ENCODE measurements around the gene MSRB3.
"Not testable (repeated sequence)": the region's sequence is repeated elsewhere in the genome, so short reads cannot be mapped to it uniquely, and the experiment has no call there.

The MSRB3 gene

GRCh38 chr12:65460063-65460462 is 181.6 kb downstream of the MSRB3 start:
- DNase-seq, result no peak

DNA sequence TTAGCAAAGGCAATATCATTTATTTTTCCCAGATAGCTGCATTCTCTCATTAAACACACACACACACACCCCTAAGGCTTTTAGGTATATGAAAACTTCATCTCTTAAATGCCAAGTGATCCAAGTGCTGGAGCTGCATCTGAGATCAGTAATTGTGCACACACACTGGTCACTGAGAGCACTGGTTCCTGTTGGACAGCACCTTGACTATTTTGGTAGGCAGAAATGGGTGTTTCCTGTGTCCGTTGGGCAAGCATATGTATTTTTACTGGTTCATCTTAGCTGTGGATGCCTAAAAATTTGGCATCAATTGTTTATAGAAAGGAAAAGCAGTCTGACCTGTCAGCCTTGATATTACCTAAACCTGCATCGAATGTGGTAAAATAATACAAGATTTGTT is 182.5 kb downstream of the MSRB3 start:
- DNase-seq, result no peak

DNA sequence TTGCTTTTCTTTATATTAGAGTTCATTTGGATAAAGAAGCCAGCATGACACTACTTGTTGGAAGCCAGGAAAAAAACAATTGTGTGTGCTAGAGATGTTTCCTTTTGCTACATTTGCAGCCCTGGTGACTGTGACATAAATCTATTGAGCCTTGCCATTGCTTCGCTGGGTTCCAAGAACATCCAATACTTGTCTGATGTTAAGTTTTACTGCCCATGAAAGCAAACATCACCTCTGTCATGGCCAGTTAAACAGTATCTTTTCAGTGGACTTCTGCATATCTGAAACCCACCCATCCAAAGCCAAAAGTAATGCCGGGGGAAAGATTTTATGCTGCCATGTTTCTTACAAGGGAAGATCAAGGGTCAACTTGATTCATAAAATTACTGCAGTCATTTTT is 184.0 kb downstream of the MSRB3 start:
- no peak for DNase-seq

DNA sequence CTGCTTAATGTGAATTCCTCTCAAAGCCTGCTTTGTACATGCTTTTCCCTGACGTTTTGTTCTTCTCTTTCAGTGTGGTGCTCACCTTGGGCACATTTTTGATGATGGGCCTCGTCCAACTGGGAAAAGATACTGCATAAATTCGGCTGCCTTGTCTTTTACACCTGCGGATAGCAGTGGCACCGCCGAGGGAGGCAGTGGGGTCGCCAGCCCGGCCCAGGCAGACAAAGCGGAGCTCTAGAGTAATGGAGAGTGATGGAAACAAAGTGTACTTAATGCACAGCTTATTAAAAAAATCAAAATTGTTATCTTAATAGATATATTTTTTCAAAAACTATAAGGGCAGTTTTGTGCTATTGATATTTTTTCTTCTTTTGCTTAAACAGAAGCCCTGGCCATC is 184.6 kb downstream of the MSRB3 start:
- no peak for DNase-seq

GRCh38 chr12:65463611-65464010 is 185.1 kb downstream of the MSRB3 start:
- no peak for DNase-seq

DNA sequence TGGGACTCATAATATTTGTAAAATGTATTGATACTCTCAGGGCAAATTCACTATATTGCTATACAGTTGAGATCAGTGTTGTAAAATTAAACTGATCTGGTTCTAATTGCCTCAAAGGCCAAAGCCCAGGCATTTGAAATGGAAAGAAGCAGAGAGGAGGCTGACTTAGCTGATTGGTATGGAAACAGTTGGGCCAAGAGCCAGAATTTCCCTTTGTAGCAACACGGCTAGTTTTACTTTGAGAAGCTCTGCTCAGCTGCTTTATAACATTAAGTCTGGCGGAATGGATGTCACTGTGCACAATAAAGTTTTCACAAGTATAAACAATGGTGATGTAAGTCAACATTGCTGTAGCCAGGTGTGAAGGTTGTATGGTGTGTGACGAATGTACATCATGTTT is 186.4 kb downstream of the MSRB3 start:
- DNase-seq, result no peak

DNA sequence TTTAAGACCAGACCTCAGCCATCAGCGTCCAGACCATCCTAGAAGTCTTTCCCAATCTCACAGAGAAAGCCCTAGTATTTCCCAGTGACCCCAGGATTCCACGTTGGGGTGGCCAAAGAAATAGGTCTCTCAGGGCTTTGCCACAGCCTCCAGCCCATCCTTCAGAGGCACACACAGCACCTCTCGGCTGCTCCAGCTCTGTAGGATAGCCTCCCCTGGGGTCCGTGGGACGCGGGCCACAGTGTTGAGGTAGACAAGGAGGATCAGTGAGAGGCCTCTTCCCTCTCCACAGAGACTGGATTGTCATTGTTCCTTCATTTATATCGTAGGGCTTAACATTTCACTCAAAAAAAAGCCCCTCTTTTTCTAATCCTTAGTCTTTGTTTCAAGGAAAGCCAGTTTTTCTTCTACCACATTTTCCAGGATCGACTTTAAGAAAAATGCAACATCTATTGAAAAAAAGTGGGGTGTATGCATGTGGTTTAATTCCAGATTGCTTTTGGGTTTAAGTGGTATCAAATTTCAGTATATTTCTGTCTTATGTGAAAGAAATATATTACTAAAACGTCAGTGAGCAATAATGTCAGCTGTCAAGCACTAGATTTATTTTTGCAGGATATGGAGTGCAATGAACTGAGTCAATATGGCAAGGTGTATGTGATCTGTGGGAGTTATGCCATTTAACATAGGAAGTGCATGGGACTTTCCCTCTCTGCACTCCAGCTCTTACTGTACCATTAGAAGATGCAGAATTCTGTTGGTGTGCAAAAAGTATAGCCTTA is 187.5 kb downstream of the MSRB3 start:
- no peak for DNase-seq

GRCh38 chr12:65466911-65467310 is 188.4 kb downstream of the MSRB3 start:
- DNase-seq, result no peak

DNA sequence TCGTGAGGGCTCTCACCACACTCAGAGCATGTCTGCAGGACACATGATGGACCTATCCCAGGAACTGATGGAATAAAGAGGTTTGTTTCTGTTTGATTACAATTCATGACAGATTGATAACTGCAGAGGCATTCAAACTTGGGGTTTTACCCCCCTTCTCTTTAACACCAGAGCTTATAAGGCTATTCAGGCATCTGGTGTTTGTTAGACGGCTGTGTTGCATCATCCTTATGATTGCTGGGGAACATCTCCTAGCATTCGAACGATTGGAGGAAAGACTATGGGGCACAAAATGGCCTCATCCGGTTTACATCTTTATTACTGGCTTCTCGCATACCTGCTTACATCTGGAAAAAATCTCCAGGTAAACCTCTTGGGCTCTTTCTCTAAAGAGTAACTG is 191.8 kb downstream of the MSRB3 start:
- DNase-seq, result no peak

DNA sequence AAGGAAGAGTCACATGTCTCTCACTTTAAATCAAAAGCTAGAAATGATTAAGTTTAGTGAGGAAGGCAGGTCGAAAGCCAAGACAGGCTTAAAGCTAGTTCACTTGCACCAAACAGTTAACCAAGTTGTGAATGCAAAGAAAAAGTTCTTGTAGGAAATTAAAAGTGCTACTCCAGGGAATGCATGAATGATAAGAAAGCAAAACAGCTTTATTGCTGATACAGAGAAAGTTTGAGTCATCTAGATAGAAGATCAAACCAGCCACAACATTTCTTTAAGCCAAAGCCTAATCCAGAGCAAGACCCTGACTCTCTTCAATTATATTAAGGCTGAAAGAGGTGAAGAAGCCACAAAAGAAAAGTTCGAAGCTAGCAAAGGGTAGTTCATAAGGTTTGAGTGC is 193.6 kb downstream of the MSRB3 start:
- DNase-seq, result no peak

- no peak for DNase-seq
Observed at GRCh38 chr12:65474831-65475230, 196.3 kb downstream of the MSRB3 start.

DNA sequence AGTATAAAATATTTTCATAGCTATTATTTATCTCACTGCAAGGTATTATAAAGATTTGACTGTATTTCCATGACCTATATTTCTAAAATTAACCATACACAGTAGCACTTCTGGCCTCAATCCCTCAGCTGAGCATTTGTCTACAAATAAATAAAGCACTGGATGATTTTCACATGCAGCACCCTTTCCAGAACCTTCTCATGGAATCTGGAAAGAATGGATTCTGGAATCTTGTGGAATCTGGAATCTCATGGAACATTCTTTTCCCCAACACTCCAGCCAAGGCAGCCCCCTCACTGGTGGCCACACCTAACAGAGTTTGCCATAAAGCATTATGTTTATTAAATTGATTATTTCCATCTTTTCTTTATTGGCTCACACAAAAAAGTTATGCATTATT is 199.2 kb downstream of the MSRB3 start:
- DNase-seq, result no peak

DNA sequence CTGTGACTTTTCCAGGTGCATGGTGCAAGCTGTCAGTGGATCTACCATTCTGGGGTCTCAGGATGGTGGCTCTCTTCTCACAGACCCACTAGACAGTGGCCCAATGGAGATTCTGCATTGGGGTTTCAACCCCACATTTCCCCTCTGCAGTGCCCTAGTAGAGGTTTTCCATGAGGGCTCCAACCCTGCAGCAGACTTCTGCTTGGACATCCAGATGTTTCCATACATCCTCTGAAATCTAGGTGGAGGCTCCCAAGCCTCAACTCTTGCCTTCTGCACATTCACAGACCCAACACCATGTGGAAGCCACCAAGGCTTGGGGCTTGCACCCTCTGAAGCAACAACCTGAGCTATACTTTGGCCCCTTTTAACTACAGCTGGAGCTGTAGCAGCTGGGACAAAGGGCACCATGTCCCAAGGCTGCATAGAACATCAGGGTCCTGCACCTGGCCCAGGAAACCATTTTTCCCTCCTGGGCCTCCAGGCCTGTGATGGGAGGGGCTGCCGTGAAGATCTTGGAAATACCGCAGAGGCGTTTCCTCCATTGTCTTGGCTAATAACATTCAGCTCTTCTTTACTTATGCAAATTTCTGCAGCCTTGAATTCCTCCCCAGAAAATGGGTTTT is 205.5 kb downstream of the MSRB3 start:
- DNase-seq, result not testable (repeated sequence)

DNA sequence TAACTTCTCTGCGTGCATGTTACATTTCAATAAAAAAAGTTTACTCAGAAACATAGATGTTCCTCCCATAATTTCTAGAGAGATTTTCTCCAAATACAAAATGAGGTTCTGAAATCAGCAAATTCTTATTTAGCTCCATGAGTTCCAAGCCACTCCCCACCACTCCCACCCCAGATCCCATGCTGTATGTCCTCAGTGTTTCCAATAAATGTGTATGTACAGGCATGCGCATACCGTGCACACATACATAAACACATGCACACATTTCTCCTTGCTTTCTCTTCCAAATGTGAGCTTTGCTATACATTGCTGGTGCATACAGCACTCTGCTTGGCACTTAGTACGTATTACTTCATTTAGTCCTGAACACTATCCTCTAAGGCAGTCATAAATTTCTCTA is 209.7 kb downstream of the MSRB3 start:
- no peak for DNase-seq

DNA sequence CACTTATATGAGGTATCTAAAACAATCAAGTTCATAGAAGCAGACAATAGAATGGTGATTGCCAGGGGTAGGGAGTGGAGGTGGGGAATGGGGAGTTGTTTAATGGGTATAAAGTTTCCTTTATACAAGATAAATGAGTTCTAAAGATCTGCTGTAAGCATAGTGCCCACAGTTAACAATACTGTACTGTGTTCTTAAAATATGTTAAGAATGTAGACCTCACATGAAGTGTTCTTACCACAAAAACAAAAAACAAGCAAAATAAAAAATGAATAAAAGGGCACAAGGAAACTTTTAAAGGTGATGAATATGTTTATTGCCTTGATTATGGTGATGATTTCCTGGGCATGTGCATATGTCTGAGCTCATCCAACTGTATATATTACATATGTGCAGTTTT is 211.8 kb downstream of the MSRB3 start:
- DNase-seq, result no peak

DNA sequence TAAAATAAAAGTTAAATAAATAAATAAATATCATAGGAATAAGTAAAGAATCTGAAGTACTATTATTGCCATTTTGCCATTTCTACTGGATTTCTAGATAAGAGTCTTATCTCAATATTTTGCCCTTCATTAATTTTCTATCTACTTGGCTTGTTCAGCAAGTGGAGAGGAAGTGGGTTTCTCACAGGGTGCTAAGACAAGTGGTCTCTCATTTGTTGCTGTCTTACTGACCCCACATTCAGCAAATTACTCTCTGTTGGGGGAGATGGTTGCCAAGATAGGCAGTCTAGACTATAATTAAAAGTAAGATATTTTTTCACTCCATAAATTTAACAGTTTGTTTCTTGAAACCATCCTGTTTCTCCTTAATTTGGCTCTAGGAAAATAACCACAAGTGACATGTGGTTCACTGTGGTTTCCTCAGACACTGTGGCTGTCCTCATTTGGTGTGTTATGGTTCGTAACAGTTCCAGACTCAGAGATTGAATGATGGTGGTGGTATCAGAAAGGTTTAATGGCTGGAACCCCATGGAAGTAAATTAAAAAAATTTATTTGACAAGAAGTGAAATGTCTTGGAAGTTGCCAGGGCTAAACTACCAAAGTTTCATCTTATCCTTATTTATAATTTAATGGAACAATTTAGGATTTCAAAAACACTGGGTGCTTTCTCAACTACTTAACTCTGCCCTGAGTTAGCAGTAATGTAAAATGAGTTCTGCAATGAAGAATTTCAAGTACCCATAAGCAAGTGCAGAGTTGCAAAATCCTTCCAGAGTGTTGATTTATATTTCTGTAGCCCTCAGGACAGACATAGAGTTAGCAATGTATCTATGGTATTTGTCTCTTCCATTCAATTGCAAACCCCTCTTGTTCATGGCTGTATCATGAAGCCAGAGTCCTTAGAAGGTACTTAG is 214.8 kb downstream of the MSRB3 start:
- DNase-seq, result no peak

GRCh38 chr12:65493913-65494245 is 215.4 kb downstream of the MSRB3 start:
- DNase-seq, result no peak

GRCh38 chr12:65494537-65494936 is 216.1 kb downstream of the MSRB3 start:
- no peak for DNase-seq

GRCh38 chr12:65495233-65495632 is 216.8 kb downstream of the MSRB3 start:
- DNase-seq, result no peak

- DNase-seq, result no peak
Observed at GRCh38 chr12:65496617-65497016, 218.1 kb downstream of the MSRB3 start.

DNA sequence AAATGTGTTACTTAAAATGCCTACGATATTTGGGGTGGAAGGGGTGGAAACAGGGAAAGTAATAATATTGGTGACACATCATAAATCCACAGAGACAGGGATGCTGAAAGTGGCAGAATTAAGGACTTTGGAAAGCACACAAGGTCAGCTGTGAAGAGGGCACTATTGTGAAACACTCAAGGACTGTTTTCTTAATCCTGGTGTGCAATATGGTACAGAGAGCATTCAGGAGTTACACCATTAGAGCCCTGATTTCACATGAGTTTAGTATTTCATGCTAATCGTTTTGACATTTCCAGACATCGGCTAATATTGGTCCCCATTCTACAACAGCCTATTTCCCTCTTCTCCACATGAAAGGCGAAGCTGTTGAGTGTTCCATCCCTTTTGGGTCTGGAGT is 219.2 kb downstream of the MSRB3 start:
- no peak for DNase-seq

DNA sequence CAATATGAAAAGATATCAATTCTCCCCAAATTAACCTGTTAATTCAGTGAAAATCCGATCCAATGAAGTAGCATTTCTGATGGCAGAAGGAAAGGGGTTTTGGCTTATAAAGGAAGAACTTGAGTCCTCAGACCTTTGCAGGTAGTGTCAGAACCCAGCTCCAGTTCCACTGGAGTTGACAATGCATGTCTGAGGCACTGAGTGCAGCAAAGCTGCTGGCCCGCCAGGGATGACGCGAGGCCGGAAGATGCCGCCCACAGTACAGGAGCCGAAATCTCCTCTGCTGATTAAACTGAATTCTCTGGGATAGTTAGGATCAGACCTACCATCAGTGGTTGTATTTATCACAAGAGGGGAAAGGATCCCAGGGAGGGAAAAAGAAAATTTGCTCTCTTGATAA is 220.7 kb downstream of the MSRB3 start:
- no peak for DNase-seq

- DNase-seq, result no peak
Observed at GRCh38 chr12:65500091-65500900, 221.8 kb downstream of the MSRB3 start.
